NCI-H146 (cell line): ENCODE measurements around the gene MINDY2.

Source experiments
- DNase-seq: peaks from one replicate; lab custom pipeline; 2025; lab: John Stamatoyannopoulos, UW

MINDY2 gene

GRCh38 chr15:58770857-58771620, at the start of gene MINDY2:
MINDY2 (plus strand) TSS chr15:58771302; CDS start chr15:58771396, 94 bp downstream.
- DNase-seq = peak; percentile 96

- no peak for DNase-seq
Measured at GRCh38 chr15:58724466-58724865, 46.6 kb upstream of the MINDY2 start.

- no peak for DNase-seq
Measured at GRCh38 chr15:58726867-58727266, 44.2 kb upstream of the MINDY2 start.

- DNase-seq = no peak
Measured at GRCh38 chr15:58731756-58732535, 39.2 kb upstream of the MINDY2 start.

- no peak for DNase-seq
Measured at GRCh38 chr15:58732625-58733363, 38.3 kb upstream of the MINDY2 start.

GRCh38 chr15:58734859-58735258, 36.2 kb upstream of the MINDY2 start:
- no peak for DNase-seq

- DNase-seq = no peak
Measured at GRCh38 chr15:58736018-58736643, 35.0 kb upstream of the MINDY2 start.

GRCh38 chr15:58737298-58737697, 33.8 kb upstream of the MINDY2 start:
- no peak for DNase-seq

- no peak for DNase-seq
Measured at GRCh38 chr15:58738046-58738707, 32.9 kb upstream of the MINDY2 start.

- DNase-seq = no peak
Measured at GRCh38 chr15:58740436-58740835, 30.7 kb upstream of the MINDY2 start.

- DNase-seq = no peak
Measured at GRCh38 chr15:58741032-58741431, 30.1 kb upstream of the MINDY2 start.

- DNase-seq = no peak
Measured at GRCh38 chr15:58742022-58742813, 28.9 kb upstream of the MINDY2 start.

- DNase-seq = no peak
Measured at GRCh38 chr15:58742819-58743502, 28.1 kb upstream of the MINDY2 start.

- DNase-seq = no peak
Measured at GRCh38 chr15:58746174-58746573, 24.9 kb upstream of the MINDY2 start.

- DNase-seq = no peak
Measured at GRCh38 chr15:58748040-58748851, 22.9 kb upstream of the MINDY2 start.

GRCh38 chr15:58748852-58749531, 22.1 kb upstream of the MINDY2 start:
- DNase-seq = peak; percentile 56

GRCh38 chr15:58749532-58750337, 21.4 kb upstream of the MINDY2 start, which contains the start of gene ADAM10:
ADAM10 (minus strand) TSS chr15:58749707; CDS start chr15:58749534, 173 bp downstream.
- DNase-seq = peak; percentile 96

- DNase-seq = no peak
Measured at GRCh38 chr15:58752716-58753115, 18.4 kb upstream of the MINDY2 start.
